Measurements from ENCODE around the gene CXCL6. TPM values are rescaled to one million over a fixed set of nuclear protein-coding genes. Genes with fewer than 3 reads are reported as not detected.

CXCL6 gene
- total and polyA plus RNA-seq, 4 donors = 0.79 to 2.9 (median 1.4) TPM

GRCh38 chr4:73839715-73840114 lies 3.2 kb downstream of the CXCL6 start:
- Histone ChIP-seq H3K36me3 (ENCODE audit: control insufficient read depth, insufficient read depth, low read length) (no peaks in the 10 kb centered on the region), H3K4me1 (ENCODE audit: control insufficient read depth, insufficient read depth, low read length) (peaks cover 9% of the 10 kb centered on the region), H3K4me3 (ENCODE audit: low read depth, low read length) (no peak overlapping the region), H3K9me3 (ENCODE audit: control insufficient read depth, insufficient read depth, low read length) (no peaks in the 10 kb centered on the region), H3K27ac (ENCODE audit: low read depth, low read length) (no peak overlapping the region), H3K27me3 (ENCODE audit: control insufficient read depth, insufficient read depth, low read length) (peaks cover 6% of the 10 kb centered on the region)
- WGBS (ENCODE audit: insufficient coverage) = no CpG with 5 or more reads among the region's 3 CpGs
- no peak for DNase-seq (ENCODE audit: low read depth in 4 of 6, low spot score in 6 of 6)

GRCh38 chr4:73841243-73841925 lies 4.9 kb downstream of the CXCL6 start:
- Histone ChIP-seq H3K4me1 (ENCODE audit: control insufficient read depth, insufficient read depth, low read length) (peaks cover 6% of the 10 kb centered on the region), H3K9me3 (ENCODE audit: control insufficient read depth, insufficient read depth, low read length) (no peaks in the 10 kb centered on the region), H3K36me3 (ENCODE audit: control insufficient read depth, insufficient read depth, low read length) (no peaks in the 10 kb centered on the region), H3K27ac (ENCODE audit: low read depth, low read length) (no peak overlapping the region), H3K27me3 (ENCODE audit: control insufficient read depth, insufficient read depth, low read length) (peaks cover 6% of the 10 kb centered on the region), H3K4me3 (ENCODE audit: low read depth, low read length) (no peak overlapping the region)
- no peak for DNase-seq (ENCODE audit: low read depth in 4 of 6, low spot score in 6 of 6)
- 100% methylated on average over 1 of the region's 4 CpGs for whole genome bisulfite sequencing (ENCODE audit: insufficient coverage)

DNA sequence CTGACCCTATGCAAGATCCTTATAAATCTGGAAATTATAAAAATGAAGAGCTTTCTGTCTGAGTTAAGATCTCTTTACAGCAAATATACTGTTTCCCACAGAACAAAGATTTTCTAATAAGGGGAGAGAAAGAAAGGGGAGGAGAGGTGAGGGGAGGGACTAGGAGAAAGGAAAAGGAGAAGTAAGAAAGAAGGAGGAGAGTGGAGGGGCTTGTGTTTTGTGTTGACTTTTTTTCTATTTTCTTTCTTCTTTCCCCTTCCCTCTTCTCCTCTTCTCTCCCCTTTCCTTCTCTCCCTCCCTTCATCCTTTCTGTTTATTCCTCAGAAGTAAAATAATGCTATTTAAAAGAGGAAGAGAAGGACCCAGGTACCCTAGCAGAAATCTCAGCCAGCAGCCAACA lies 6.2 kb downstream of the CXCL6 start:
- H3K9me3 ChIP-seq (ENCODE audit: control insufficient read depth, insufficient read depth, low read length) = no peaks in the 10 kb centered on the region
- H3K27me3 ChIP-seq (ENCODE audit: control insufficient read depth, insufficient read depth, low read length) = no peaks in the 10 kb centered on the region
- no peak overlapping the region for H3K4me3 ChIP-seq (ENCODE audit: low read depth, low read length)
- no peaks in the 10 kb centered on the region for H3K4me1 ChIP-seq (ENCODE audit: control insufficient read depth, insufficient read depth, low read length)
- no peaks in the 10 kb centered on the region for H3K36me3 ChIP-seq (ENCODE audit: control insufficient read depth, insufficient read depth, low read length)
- no peak overlapping the region for H3K27ac ChIP-seq (ENCODE audit: low read depth, low read length)
- no peak for DNase-seq (ENCODE audit: low read depth in 4 of 6, low spot score in 6 of 6)

DNA sequence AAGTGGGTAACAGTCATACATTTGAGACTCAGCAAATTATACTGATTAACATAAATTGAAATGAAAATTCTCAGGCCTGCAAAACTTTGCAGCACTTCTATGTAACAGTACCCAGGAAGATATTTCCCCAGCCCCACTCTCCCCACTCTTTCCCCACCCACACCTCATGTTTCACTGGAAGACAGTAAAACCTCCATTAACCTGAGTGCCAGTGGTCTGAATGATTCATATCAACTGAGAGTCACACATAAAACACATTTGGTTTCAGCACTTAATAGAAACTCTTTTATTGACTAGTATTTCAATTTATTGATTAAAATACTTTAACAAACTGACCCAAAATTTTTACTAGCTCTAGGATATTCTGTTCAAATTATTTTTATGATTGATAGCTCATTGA lies 6.9 kb downstream of the CXCL6 start:
- DNase-seq (ENCODE audit: low read depth in 4 of 6, low spot score in 6 of 6) = no peak
- no peak overlapping the region for H3K4me3 ChIP-seq (ENCODE audit: low read depth, low read length)
- no peaks in the 10 kb centered on the region for H3K9me3 ChIP-seq (ENCODE audit: control insufficient read depth, insufficient read depth, low read length)
- H3K36me3 ChIP-seq (ENCODE audit: control insufficient read depth, insufficient read depth, low read length) = no peaks in the 10 kb centered on the region
- no peak overlapping the region for H3K27ac ChIP-seq (ENCODE audit: low read depth, low read length)
- H3K4me1 ChIP-seq (ENCODE audit: control insufficient read depth, insufficient read depth, low read length) = no peaks in the 10 kb centered on the region
- no peaks in the 10 kb centered on the region for H3K27me3 ChIP-seq (ENCODE audit: control insufficient read depth, insufficient read depth, low read length)

DNA sequence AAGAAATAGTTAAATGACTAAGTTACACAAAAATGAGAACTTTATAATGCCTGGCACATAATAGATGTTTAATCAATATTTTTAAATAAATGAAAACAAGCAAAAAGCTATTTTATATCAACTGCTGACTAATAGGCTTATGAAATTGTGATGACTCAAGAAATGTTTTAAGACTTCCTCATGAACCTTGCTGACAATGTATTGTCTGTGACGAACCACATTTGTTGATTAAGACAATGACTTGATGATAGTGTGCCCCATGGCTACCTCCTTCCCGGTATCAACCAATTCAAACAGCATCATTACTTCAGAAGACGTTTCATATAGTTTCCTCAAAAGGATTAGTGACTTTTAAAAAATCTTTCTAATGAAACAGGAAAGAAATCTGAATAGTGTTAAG lies 7.9 kb downstream of the CXCL6 start:
- no peak overlapping the region for H3K4me3 ChIP-seq (ENCODE audit: low read depth, low read length)
- H3K9me3 ChIP-seq (ENCODE audit: control insufficient read depth, insufficient read depth, low read length) = no peaks in the 10 kb centered on the region
- H3K27me3 ChIP-seq (ENCODE audit: control insufficient read depth, insufficient read depth, low read length) = no peaks in the 10 kb centered on the region
- WGBS (ENCODE audit: insufficient coverage) = no CpG with 5 or more reads among the region's 3 CpGs
- DNase-seq (ENCODE audit: low read depth in 4 of 6, low spot score in 6 of 6) = no peak
- no peak overlapping the region for H3K27ac ChIP-seq (ENCODE audit: low read depth, low read length)
- H3K36me3 ChIP-seq (ENCODE audit: control insufficient read depth, insufficient read depth, low read length) = no peaks in the 10 kb centered on the region
- H3K4me1 ChIP-seq (ENCODE audit: control insufficient read depth, insufficient read depth, low read length) = no peaks in the 10 kb centered on the region

- Histone ChIP-seq H3K4me3 (ENCODE audit: low read depth, low read length) (no peak overlapping the region), H3K36me3 (ENCODE audit: control insufficient read depth, insufficient read depth, low read length) (no peaks in the 10 kb centered on the region), H3K4me1 (ENCODE audit: control insufficient read depth, insufficient read depth, low read length) (no peaks in the 10 kb centered on the region), H3K27ac (ENCODE audit: low read depth, low read length) (no peak overlapping the region), H3K9me3 (ENCODE audit: control insufficient read depth, insufficient read depth, low read length) (no peaks in the 10 kb centered on the region), H3K27me3 (ENCODE audit: control insufficient read depth, insufficient read depth, low read length) (no peaks in the 10 kb centered on the region)
- DNase-seq (ENCODE audit: low read depth in 4 of 6, low spot score in 6 of 6) = no peak
- no CpG with 5 or more reads among the region's 2 CpGs for WGBS (ENCODE audit: insufficient coverage)
Measured at GRCh38 chr4:73844806-73845205, 8.3 kb downstream of the CXCL6 start.

GRCh38 chr4:73847526-73848182 lies 11.2 kb downstream of the CXCL6 start:
- Histone ChIP-seq H3K4me3 (ENCODE audit: low read depth, low read length) (no peak overlapping the region), H3K27me3 (ENCODE audit: control insufficient read depth, insufficient read depth, low read length) (no peaks in the 10 kb centered on the region), H3K4me1 (ENCODE audit: control insufficient read depth, insufficient read depth, low read length) (no peaks in the 10 kb centered on the region), H3K9me3 (ENCODE audit: control insufficient read depth, insufficient read depth, low read length) (no peaks in the 10 kb centered on the region), H3K36me3 (ENCODE audit: control insufficient read depth, insufficient read depth, low read length) (no peaks in the 10 kb centered on the region), H3K27ac (ENCODE audit: low read depth, low read length) (no peak overlapping the region)
- no peak for DNase-seq (ENCODE audit: low read depth in 4 of 6, low spot score in 6 of 6)
- whole genome bisulfite sequencing (ENCODE audit: insufficient coverage) = no CpG with 5 or more reads among the region's 3 CpGs

DNA sequence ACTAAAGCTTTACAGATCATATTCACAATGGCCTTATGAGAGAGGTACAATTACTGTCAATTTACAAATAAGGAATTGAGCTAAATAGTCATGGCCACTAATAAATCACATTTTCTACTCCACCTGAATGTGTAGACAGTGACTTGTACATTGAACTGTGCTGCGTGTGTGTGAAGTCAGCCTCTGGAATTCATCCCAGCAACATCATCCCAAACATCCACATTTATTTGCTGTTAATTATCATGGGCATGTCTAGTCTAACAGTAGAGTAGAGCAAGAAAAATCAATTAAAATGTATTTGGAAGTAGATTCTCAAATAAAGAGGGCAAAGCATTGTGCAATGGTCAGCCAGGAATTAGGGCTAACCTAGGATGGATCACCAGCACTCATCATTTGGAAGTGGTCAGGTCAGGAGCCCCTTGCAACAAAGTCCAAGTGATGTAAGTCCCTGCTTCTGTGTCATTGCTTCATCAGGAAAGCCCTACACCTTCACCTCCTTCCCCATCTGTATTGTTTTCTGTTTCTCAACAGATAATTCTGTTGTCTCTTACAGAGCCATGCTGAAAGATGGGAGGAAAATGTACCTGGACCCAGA lies 11.8 kb downstream of the CXCL6 start:
- peaks cover 4% of the 10 kb centered on the region for H3K4me1 ChIP-seq (ENCODE audit: control insufficient read depth, insufficient read depth, low read length)
- WGBS (ENCODE audit: insufficient coverage) = no CpG with 5 or more reads among the region's 1 CpG
- H3K27me3 ChIP-seq (ENCODE audit: control insufficient read depth, insufficient read depth, low read length) = peaks cover under 1% of the 10 kb centered on the region
- H3K4me3 ChIP-seq (ENCODE audit: low read depth, low read length) = no peak overlapping the region
- H3K36me3 ChIP-seq (ENCODE audit: control insufficient read depth, insufficient read depth, low read length) = no peaks in the 10 kb centered on the region
- DNase-seq (ENCODE audit: low read depth in 4 of 6, low spot score in 6 of 6) = no peak
- H3K9me3 ChIP-seq (ENCODE audit: control insufficient read depth, insufficient read depth, low read length) = no peaks in the 10 kb centered on the region
- H3K27ac ChIP-seq (ENCODE audit: low read depth, low read length) = no peak overlapping the region

GRCh38 chr4:73850261-73850970 lies 13.9 kb downstream of the CXCL6 start:
- peaks cover 10% of the 10 kb centered on the region for H3K4me1 ChIP-seq (ENCODE audit: control insufficient read depth, insufficient read depth, low read length)
- WGBS (ENCODE audit: insufficient coverage) = no CpG with 5 or more reads among the region's 4 CpGs

More at GRCh38 chr4:73850261-73850970, 13.9 kb downstream of the CXCL6 start:
- no peak for DNase-seq (ENCODE audit: low read depth in 4 of 6, low spot score in 6 of 6)
- Histone ChIP-seq H3K27ac (ENCODE audit: low read depth, low read length) (no peak overlapping the region), H3K27me3 (ENCODE audit: control insufficient read depth, insufficient read depth, low read length) (peaks cover 3% of the 10 kb centered on the region), H3K4me3 (ENCODE audit: low read depth, low read length) (no peak overlapping the region), H3K9me3 (ENCODE audit: control insufficient read depth, insufficient read depth, low read length) (no peaks in the 10 kb centered on the region), H3K36me3 (ENCODE audit: control insufficient read depth, insufficient read depth, low read length) (no peaks in the 10 kb centered on the region)

All from spinal cord (tissue), 10 donors.